ENCODE results near the gene NCS1. TPM values are rescaled to one million over a fixed set of nuclear protein-coding genes. Genes with fewer than 3 reads are reported as not detected.
A peak's percentile ranks its signal among the peaks of the same experiment; 100 is the strongest.

Gene NCS1
- total and polyA plus RNA-seq, 12 donors: 4.0 to 87.6 (median 34.3) TPM

DNA sequence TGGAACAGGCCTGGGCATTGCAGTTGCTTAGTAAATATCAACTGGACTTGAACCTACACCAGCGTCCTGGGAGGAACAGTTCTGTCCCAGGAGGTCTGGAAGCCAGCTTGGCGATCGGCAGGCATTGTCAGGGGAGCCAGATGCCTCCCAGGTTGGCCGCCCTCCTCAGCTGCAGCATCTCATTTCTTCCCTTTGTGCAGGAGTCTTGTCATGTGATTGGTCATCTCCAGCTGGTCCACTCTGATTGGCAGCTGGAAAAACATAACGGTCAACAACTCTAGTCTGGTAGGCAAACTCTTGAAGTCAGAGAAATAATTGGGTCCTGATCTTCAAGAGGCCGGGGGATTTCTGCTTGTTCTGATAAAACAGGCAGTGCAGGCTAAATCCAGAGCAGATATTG, 29.6 kb upstream of the NCS1 start:
- WGBS, 4 donors: 76 to 90% (median 88%) methylated on average over 5 to 6 of the region's 6 CpGs
- intact Hi-C loops (cut with DNase I): no loop called here
- H3K27ac ChIP-seq: no peak overlapping the region

DNA sequence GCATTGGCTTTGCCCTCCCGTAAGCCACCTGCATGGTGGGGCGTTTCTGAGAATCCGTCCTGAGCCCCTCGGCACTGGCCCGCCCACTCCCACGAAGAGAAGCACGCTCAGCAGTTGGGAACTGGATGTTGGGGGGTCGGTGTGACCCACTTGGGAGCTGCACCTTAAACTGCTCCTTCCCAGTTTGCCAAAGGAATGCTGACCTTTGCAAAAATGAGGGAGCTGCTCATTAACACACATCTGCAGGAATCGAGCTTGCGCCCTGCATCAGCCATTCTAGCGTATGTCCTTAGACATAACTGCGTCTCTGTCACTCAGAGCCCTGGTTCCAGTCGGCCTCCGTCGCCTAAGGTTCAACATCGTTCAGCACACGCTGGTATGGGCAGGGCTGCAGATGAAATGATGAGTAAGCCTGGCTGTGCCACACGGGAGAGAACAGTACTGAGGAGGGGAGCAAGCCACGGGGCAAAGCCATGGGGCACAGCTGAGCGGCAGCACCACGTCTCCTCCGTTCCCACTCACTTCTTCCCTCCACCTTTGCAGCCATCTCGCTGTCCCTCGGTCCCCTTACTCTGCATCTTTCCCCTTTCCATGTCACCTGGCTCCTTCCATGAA, 28.8 kb upstream of the NCS1 start:
- DNase-seq: no peak
- TF ChIP-seq POLR2A (IDR thresholded peaks at IDR 0.05): no peak
- TF ChIP-seq, protein P1, sequence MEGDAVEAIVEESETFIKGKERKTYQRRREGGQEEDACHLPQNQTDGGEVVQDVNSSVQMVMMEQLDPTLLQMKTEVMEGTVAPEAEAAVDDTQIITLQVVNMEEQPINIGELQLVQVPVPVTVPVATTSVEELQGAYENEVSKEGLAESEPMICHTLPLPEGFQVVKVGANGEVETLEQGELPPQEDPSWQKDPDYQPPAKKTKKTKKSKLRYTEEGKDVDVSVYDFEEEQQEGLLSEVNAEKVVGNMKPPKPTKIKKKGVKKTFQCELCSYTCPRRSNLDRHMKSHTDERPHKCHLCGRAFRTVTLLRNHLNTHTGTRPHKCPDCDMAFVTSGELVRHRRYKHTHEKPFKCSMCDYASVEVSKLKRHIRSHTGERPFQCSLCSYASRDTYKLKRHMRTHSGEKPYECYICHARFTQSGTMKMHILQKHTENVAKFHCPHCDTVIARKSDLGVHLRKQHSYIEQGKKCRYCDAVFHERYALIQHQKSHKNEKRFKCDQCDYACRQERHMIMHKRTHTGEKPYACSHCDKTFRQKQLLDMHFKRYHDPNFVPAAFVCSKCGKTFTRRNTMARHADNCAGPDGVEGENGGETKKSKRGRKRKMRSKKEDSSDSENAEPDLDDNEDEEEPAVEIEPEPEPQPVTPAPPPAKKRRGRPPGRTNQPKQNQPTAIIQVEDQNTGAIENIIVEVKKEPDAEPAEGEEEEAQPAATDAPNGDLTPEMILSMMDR (IDR thresholded peaks at IDR 0.05): no peak
- Histone ChIP-seq H3K36me3 (replicated peaks in 1 of 2) (no peaks in the 10 kb centered on the region), H3K9me3 (replicated peaks in 1 of 3) (no peaks in the 10 kb centered on the region), H3K4me3 (no peak overlapping the region), H3K27ac (no peak overlapping the region), H3K4me1 (replicated peaks in 1 of 2) (peaks cover 6 to 28% of the 10 kb centered on the region in 2 donors), H3K27me3 (no peaks in the 10 kb centered on the region)
- intact Hi-C loops (cut with DNase I): no loop called here
- 76 to 81% (median 79%) methylated on average over 24 of the region's 24 CpGs for WGBS, 4 donors

More for the DNA sequence above, 29.6 kb upstream of the NCS1 start:
- no peak for DNase-seq
- H3K4me1 ChIP-seq (replicated peaks in 1 of 2): peaks cover 6 to 34% of the 10 kb centered on the region in 2 donors
- no peaks in the 10 kb centered on the region for H3K27me3 ChIP-seq
- no peaks in the 10 kb centered on the region for H3K9me3 ChIP-seq (replicated peaks in 1 of 3)
- no peaks in the 10 kb centered on the region for H3K36me3 ChIP-seq (replicated peaks in 1 of 2)
- H3K4me3 ChIP-seq: no peak overlapping the region
- TF ChIP-seq, protein P1 (IDR thresholded peaks at IDR 0.05): no peak

DNA sequence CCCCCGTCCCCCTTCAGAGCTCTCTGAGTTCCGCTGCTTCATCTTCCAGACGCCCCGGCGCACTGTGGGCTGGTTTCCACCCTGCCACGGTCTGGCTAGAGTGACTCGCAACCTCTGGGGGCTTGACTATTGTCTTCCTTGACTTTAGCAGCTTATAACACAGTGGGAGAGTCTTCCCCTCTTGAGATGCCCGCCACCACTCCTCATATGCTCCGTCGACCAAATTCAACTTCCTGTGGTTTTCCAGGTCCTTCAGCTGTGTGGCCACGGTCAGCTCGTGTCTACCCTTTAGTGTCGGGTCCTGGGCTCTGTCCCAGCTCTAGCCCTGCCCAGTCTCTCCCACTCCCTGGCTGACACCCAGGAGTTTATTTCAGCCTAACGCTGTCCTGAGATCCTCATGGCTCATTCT, 28.2 kb upstream of the NCS1 start:
- Histone ChIP-seq H3K27ac (no peak overlapping the region), H3K4me3 (no peak overlapping the region), H3K36me3 (replicated peaks in 1 of 2) (no peaks in the 10 kb centered on the region), H3K4me1 (replicated peaks in 1 of 2) (peaks cover 5 to 22% of the 10 kb centered on the region in 2 donors), H3K9me3 (replicated peaks in 1 of 3) (no peaks in the 10 kb centered on the region), H3K27me3 (no peaks in the 10 kb centered on the region)
- 41 to 48% (median 44%) methylated on average over 14 of the region's 14 CpGs for WGBS, 4 donors
- TF ChIP-seq POLR2A (IDR thresholded peaks at IDR 0.05): no peak
- DNase-seq: peak in 6 of 7 donors; percentile 49 to 78 (median 74)
- intact Hi-C loops (cut with DNase I): no loop called here

DNA sequence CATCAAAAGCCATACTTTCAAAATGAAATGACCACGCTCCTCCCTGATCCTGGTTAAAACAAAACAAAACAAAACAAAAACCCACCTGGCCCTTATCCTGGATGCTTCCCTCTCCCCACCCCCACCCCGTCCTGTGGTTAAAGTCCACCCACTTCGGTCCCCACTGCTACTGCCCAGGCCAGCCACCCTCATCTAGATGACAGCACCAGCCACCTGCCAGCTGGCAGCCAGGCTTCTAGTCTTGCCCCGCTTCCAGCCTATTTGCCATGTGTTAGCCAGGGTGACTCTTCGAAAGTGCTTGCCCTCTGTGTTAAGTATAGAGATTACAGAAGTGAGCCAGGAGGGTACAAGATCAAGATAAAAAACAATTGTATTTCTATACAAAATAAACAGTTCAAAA, 27.5 kb upstream of the NCS1 start:
- Histone ChIP-seq H3K9me3 (replicated peaks in 1 of 3) (no peaks in the 10 kb centered on the region), H3K4me1 (replicated peaks in 1 of 2) (peaks cover 0 to 16% of the 10 kb centered on the region in 2 donors), H3K27me3 (no peaks in the 10 kb centered on the region), H3K4me3 (no peak overlapping the region), H3K27ac (no peak overlapping the region), H3K36me3 (replicated peaks in 1 of 2) (no peaks in the 10 kb centered on the region)
- WGBS, 4 donors: 41 to 57% (median 45%) methylated on average over 4 to 5 of the region's 5 CpGs
- intact Hi-C loops (cut with DNase I): no loop called here
- peak in 6 of 7 donors; percentile 54 to 71 (median 68) for DNase-seq
- TF ChIP-seq, protein P1 (IDR thresholded peaks at IDR 0.05): no peak
- no peak for TF ChIP-seq POLR2A (IDR thresholded peaks at IDR 0.05)

DNA sequence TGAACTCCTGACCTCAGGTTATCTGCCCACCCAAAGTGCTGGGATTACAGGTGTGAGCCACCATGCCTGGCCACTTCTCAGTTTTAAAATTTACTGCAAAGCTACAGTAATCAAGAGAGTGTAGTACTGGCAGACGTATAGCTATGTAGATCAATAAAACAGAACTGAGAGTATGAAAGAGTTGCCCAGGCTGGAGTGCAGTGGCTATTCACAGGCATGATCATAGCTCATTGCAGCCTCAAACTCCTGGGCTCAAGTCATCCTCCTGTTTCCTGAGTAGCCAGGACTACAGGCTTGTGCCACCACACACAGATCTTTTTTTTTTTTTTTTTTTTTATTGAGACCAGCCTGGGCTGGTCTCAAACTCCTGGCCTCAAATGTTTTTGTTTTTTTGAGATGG, 26.5 kb upstream of the NCS1 start:
- H3K4me3 ChIP-seq: no peak overlapping the region
- TF ChIP-seq, protein P1 (IDR thresholded peaks at IDR 0.05): no peak
- no peak for TF ChIP-seq POLR2A (IDR thresholded peaks at IDR 0.05)
- H3K36me3 ChIP-seq (replicated peaks in 1 of 2): no peaks in the 10 kb centered on the region
- no peak overlapping the region for H3K27ac ChIP-seq
- H3K9me3 ChIP-seq (replicated peaks in 1 of 3): no peaks in the 10 kb centered on the region
- DNase-seq: no peak
- 63 to 86% (median 75%) methylated on average over 1 of the region's 1 CpG for WGBS, 4 donors
- intact Hi-C loops (cut with DNase I): no loop called here
- H3K27me3 ChIP-seq: no peaks in the 10 kb centered on the region
- H3K4me1 ChIP-seq (replicated peaks in 1 of 2): peaks cover 0 to 16% of the 10 kb centered on the region in 2 donors
